Cardiac muscle cell (in vitro differentiated cells and primary cell): ENCODE data around the gene CCDC12. TPM values are rescaled to one million over a fixed set of nuclear protein-coding genes. Genes with fewer than 3 reads are reported as not detected.
A peak's percentile ranks its signal among the peaks of the same experiment; 100 is the strongest.

Source experiments
- DNase-seq, 2 donors: peaks; one replicate each; pipeline versions ENCODE4 v3.0.0 to v3.0.0-alpha.2; 2010 to 2017; ENCODE audit warnings: low read depth in 1 of 2, low spot score in 1 of 2
- H3K27ac ChIP-seq: fragments of 200-600 bp; sonication (generic); 2 replicates; pipeline ENCODE4 v1.5.1; 2016
- H3K27me3 ChIP-seq: fragments of 200-600 bp; sonication (generic); 2 replicates; pipeline ENCODE4 v1.6.0; 2016; ENCODE audit warnings: control low read depth
- H3K36me3 ChIP-seq: fragments of 200-600 bp; sonication (generic); 2 replicates; pipeline ENCODE4 v1.5.1; 2016; ENCODE audit warnings: control low read depth
- H3K4me1 ChIP-seq: fragments of 200-600 bp; sonication (generic); 2 replicates; pipeline ENCODE4 v1.8.1; 2017; ENCODE audit warnings: low read depth, mild to moderate bottlenecking, mixed run types
- H3K4me3 ChIP-seq: fragments of 200-600 bp; sonication (generic); 2 replicates; pipeline ENCODE4 v1.5.1; 2016; ENCODE audit warnings: mild to moderate bottlenecking
- H3K9me3 ChIP-seq: fragments of 200-600 bp; sonication (generic); 2 replicates; pipeline ENCODE4 v1.5.1; 2017; ENCODE audit warnings: low read depth, mild to moderate bottlenecking, control low read depth
- polyA plus RNA-seq: library from polyadenylated mRNA; unstranded; fragments of >200 nt; fragmentation: Nextera tagmentation; extraction: Ambion mirVana; gene quantifications from 2 replicates; pipeline ENCODE4 v1.2.1, GENCODE V29; 2016
- total RNA-seq: library from RNA; depleted of rRNA; stranded (reverse); fragments of >200 nt; gene quantifications from 2 replicates; pipeline ENCODE4 v1.2.3, GENCODE V29; 2016
- TF ChIP-seq, protein P1 (sequence below): IDR thresholded peaks from 2 replicates; pipeline ENCODE4 v1.5.1; 2012; ENCODE audit warnings: low read depth, mild to moderate bottlenecking, low read length

The CCDC12 gene
- total and polyA plus RNA-seq, 2 experiments from 2014 or later, result 53.8 to 73.1 TPM

DNA sequence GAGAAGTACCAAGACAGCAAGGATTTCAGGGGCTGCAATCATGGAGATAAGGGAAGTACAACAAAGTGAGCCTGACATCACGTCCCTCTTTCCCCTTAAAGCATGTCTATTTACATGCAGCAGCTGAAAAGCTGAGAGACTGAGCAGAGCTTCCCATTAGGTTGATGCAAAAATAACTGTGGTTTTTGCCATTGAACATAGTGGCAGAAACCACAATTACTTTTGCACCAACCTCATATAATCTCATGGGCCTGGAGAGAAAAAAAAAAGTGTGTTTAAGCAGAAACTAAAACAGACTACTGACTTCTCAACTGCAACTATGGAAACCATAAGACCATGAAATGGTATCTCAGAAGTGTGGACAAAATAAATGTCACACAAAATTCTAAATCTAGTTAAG, 48.3 kb downstream of the CCDC12 start:
- no peak overlapping the region for H3K4me3 ChIP-seq
- H3K9me3 ChIP-seq, result no peaks in the 10 kb centered on the region
- DNase-seq, result no peak
- peaks cover 6% of the 10 kb centered on the region for H3K36me3 ChIP-seq
- peaks cover 32% of the 10 kb centered on the region for H3K4me1 ChIP-seq
- TF ChIP-seq, protein P1, sequence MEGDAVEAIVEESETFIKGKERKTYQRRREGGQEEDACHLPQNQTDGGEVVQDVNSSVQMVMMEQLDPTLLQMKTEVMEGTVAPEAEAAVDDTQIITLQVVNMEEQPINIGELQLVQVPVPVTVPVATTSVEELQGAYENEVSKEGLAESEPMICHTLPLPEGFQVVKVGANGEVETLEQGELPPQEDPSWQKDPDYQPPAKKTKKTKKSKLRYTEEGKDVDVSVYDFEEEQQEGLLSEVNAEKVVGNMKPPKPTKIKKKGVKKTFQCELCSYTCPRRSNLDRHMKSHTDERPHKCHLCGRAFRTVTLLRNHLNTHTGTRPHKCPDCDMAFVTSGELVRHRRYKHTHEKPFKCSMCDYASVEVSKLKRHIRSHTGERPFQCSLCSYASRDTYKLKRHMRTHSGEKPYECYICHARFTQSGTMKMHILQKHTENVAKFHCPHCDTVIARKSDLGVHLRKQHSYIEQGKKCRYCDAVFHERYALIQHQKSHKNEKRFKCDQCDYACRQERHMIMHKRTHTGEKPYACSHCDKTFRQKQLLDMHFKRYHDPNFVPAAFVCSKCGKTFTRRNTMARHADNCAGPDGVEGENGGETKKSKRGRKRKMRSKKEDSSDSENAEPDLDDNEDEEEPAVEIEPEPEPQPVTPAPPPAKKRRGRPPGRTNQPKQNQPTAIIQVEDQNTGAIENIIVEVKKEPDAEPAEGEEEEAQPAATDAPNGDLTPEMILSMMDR, result no peak
- H3K27ac ChIP-seq, result no peak overlapping the region
- no peaks in the 10 kb centered on the region for H3K27me3 ChIP-seq

DNA sequence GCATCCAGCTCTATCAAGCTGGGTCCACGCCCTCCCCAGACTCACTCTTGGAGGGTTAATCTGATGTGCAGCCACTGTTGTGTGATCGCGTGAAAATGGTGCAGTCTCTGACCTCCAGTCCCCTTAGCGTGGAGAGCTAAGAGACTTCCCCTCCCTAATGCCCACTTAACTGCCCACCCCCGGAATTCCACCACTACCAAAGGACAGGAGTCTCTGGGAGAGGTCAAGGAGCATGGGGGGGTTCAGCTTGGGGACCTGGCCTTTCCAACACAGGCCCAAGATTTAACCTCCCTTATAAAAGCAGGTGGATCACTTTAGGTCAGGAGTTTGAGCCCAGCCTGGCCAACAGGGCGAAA, 48.8 kb downstream of the CCDC12 start:
- Histone ChIP-seq H3K27ac (no peak overlapping the region), H3K4me3 (no peak overlapping the region), H3K4me1 (peaks cover 31% of the 10 kb centered on the region), H3K27me3 (no peaks in the 10 kb centered on the region), H3K9me3 (no peaks in the 10 kb centered on the region), H3K36me3 (peaks cover 6% of the 10 kb centered on the region)
- TF ChIP-seq, protein P1, result no peak
- DNase-seq, result no peak

DNA sequence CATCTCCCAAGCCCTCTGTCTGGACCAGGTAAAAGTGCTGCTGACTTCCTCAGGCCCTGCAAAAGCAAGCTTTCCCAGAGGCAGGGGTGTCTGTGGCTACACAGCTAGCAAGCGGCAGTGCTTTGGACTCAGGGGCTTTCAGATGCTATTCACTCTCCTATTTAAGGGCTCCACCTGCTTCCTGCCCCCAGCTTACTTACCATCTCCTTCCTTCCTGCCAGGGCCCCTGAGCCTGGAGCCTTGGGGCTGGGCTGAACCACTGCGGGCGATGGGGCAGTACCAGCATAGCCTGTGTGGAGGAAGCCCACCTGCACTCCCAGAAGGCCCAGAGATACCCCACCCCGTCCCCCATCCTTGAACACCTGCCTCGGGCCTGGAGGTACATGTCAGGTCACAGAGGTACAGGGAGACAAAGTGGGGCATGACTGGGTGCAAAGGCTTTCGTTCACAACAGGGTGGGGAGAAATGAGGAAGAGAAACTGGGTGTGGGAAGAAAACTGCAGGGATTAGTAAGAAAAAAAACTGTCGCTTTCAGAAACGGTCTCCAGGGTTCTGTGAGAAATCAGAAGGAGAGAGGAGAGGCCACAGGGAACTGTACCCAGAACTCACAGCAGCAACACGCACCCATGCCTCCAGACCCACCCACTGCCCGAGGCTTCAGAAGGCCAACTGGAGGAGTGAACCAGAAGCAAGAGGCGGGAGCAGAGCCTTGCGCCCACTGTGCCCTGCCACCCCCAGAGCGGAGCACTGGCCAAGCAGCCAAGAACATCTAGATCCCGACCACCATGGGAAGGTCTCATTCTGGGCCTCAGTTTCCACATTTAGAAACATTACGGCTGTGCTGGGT, 49.5 kb downstream of the CCDC12 start:
- Histone ChIP-seq H3K4me3 (no peak overlapping the region), H3K4me1 (peaks cover 31% of the 10 kb centered on the region), H3K9me3 (no peaks in the 10 kb centered on the region), H3K27ac (no peak overlapping the region), H3K27me3 (no peaks in the 10 kb centered on the region), H3K36me3 (peaks cover 6% of the 10 kb centered on the region)
- DNase-seq, result no peak
- TF ChIP-seq, protein P1, result no peak

DNA sequence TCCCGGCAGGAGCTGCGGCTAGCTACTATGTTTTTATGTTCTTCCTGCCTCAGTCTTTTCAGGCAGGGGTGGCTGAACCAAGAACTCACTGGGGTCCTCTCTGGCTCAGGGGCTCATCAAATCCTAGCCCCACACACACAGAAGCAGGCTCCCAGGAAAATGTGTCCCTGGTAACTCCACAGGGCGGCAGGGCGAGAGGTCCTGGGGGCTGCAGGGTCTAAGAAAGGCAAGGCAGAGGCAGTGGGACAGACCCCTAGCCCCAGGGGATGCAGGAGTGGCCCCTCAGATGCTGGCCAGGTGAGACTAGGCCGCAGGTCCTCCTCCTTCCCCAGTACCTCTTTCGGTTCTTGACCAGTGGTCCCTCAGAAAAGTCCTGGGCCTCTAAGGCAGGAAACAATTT, 50.1 kb downstream of the CCDC12 start:
- Histone ChIP-seq H3K36me3 (peaks cover 10% of the 10 kb centered on the region), H3K27ac (peak overlapping the region; percentile 25), H3K27me3 (no peaks in the 10 kb centered on the region), H3K9me3 (no peaks in the 10 kb centered on the region), H3K4me3 (no peak overlapping the region), H3K4me1 (peaks cover 25% of the 10 kb centered on the region)
- DNase-seq, result no peak
- TF ChIP-seq, protein P1, result no peak

DNA sequence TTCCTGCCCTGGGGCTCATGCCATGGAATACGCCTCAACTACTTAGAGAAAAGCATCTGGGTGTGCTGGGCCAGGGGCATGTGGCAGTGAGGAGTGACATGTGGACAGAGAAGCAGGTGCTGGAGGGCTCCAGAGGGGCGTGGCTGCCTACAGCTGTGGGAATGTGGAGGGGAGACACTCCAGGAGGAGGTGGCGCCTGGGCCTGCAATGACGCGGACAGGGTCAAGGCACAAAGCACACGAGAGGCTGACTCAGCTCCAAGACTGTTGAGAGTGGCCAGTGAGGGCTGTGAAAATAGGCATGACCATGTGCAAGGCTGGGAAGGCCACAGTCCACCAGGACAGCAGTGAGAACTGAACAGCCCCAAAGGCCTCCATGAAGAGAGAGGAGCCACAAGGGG, 50.5 kb downstream of the CCDC12 start:
- peaks cover 14% of the 10 kb centered on the region for H3K36me3 ChIP-seq
- peaks cover 22% of the 10 kb centered on the region for H3K4me1 ChIP-seq

More for the DNA sequence above, 50.5 kb downstream of the CCDC12 start:
- TF ChIP-seq, protein P1, result no peak
- Histone ChIP-seq H3K27ac (peak overlapping the region; percentile 25), H3K27me3 (no peaks in the 10 kb centered on the region), H3K9me3 (no peaks in the 10 kb centered on the region), H3K4me3 (no peak overlapping the region)
- peak in 1 of 2 donors; percentile 36 for DNase-seq
